NT2/D1 (cell line): ENCODE results near the gene CCSAP.

Experiments used
- SUZ12 ChIP-seq: IDR thresholded peaks from 2 replicates; pipeline ENCODE4 v1.6.1; 2011; ENCODE audit not compliant: insufficient read length, insufficient read depth; ENCODE audit errors: extremely low read depth
- YY1 ChIP-seq: IDR thresholded peaks from 2 replicates; pipeline ENCODE4 v1.6.1; 2011; ENCODE audit not compliant: insufficient read length, insufficient read depth
- ZNF274 ChIP-seq: IDR thresholded peaks from 2 replicates; pipeline ENCODE4 v1.6.1; 2011; ENCODE audit warnings: mild to moderate bottlenecking, low read depth, low read length

- TF ChIP-seq YY1 (no peak), SUZ12 (no peak), ZNF274 (no peak)
Measured at GRCh38 chr1:229339086-229339485, 3.8 kb downstream of the CCSAP start.
